DMS79 treated with DMSO at 0.1 percent for 48 hours (cell line): ENCODE results near the gene ZNF787.

Experiments
- DNase-seq: peaks from one replicate; lab custom pipeline; 2025; lab: John Stamatoyannopoulos, UW

ZNF787 gene

DNA sequence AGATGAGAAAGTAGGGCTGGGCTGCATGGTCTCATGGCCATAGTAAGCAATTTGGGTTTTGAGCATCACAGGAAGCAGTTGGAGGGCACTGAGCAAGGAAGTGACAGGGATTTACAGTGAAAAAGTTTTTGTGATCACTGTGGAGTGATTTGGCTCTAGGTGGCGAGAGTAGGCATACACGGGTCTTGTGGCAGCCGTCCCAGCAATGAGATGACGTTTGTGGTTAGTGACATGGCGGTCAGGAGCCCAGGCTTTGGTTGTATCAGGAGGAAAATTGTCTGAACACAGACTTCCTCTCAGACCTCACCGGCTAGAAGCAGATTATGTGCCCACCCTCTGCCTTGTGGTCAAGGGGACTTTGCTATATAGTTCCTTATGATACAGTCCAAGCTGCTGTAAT lies 23.3 kb upstream of the ZNF787 start:
- no peak for DNase-seq

DNA sequence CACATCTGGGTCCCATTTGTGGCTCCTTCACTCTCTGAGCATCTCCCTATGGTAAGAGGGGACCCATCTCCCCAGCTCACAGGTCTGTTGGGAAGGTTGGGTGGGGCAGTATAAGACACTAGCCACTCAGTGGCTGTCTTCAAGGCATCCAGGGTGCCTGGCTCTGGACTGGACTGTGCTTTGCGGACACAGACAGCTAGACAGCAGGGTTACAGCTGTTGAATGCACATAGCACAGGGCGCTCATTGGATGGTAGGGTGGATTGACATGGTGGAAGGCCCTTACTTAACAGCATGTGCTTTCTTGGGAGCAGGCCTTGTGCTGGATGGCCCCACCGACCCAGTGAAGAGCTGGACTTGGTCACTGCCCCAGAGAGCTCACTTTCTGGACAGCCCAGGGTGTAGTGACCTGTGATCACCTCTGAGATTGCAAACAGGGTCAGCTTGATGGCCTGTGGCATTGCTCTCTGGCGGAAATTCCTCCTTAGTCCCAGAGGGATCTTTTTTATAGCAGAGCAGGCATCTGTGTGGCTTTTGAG lies 21.9 kb upstream of the ZNF787 start:
- no peak for DNase-seq

DNA sequence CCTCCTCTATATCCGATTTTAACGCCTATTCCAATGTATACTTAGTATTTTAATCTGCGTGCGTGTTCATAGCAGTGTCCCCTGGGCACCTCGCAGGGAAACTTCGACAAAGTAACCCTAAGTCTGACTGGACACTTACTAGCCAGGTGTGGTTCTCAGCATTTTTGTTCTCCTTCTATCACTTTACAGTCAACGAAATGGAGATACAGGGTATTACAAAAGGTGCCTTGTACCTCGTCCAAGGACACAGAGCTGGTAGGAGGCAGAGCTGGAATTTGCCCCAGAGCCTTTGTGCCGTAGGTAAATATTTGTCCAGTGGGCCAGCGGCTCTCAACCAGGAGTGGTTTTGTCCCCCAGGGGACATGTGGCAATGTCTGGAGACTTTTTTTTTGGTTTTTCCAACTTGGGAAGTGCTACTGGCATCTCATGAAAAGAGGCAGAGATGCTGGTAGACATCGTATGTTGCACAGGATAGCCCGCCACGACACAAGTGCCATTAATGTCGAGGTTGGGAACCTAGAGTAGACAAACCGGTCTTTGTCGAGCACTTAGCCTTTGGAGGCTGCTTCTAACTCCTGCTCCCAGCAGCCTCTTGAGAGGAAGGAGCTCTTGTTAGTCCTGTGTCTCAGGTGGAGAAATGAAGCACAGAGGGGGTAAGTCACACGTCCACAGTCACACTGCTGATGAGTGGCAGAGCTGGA lies 21.1 kb upstream of the ZNF787 start:
- peak; percentile 92 for DNase-seq

DNA sequence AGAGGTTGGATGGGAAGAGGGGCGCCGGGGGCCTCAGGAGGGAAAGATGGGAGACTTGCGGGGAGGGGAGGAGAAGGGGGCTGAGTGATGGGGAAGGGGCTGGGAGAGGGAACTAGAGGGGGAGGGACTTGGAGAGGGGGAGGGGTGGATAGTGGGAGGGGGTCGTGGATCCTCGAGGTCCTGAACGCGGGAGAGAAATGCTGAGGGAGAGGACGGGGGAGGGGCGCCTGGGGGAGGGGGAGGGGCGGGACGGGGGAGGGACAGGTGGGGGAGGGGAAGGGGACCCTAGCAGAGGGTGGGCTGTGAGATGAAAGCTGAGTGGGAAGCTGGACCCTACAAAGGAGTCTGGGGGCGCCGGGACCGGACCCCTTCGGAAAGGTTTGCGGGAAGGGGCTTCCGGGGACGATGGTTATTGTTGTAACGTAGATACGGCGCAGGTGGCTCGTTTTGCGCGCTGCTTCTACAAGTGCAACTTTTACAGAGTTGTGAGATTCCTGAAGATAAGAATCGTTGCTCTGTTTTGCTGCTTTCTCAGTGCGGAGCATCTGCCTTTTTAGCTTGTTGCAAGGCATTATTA lies 20.4 kb upstream of the ZNF787 start:
- DNase-seq = no peak

DNA sequence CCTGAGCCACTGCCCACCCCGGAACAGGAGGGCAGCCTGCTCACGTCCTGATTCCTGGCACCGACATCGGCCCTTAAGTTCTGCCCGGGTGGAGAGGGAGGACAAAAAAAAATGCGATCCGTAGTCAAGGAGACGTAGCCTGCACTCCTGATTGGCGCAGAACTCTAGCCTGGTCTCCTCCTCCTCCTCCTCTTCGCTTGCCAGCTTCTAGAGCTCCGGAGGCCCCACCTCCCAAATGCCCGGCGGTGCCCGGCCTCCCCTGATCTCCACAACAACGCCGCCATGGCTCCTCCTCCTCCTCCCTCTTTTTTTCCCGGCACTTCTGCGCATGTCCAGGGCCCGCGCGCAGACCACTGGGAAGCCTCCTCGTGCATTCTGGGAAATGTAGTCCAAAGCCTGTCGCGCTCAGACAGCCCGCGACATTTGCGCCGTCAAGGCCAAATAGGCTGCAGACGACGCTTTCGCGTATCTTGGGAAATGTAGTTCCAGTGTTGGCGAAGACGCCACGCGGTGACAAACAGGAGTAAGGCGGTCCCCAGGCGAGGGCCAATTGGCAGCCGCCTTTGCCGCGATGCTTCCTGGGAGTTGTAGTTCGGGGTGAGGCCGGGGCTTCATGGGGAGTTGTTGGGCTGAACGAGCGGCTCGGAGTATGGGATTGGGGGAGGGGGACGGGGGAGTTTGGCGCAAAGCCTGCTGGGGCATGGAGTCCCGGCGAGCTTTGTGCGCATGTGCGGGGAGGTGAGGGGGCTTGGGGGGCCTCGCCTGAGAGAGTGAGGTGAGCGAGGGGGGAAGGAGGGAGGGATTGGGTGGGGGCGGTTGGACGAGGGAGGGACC lies 19.7 kb upstream of the ZNF787 start, which contains the start of gene ZNF444:
TSS of gene ZNF444 (plus strand) at position 705 of the 834 bp plus-strand sequence. CDS start 5,625 bp downstream, outside the sequence.
- DNase-seq = peak; percentile 100

DNA sequence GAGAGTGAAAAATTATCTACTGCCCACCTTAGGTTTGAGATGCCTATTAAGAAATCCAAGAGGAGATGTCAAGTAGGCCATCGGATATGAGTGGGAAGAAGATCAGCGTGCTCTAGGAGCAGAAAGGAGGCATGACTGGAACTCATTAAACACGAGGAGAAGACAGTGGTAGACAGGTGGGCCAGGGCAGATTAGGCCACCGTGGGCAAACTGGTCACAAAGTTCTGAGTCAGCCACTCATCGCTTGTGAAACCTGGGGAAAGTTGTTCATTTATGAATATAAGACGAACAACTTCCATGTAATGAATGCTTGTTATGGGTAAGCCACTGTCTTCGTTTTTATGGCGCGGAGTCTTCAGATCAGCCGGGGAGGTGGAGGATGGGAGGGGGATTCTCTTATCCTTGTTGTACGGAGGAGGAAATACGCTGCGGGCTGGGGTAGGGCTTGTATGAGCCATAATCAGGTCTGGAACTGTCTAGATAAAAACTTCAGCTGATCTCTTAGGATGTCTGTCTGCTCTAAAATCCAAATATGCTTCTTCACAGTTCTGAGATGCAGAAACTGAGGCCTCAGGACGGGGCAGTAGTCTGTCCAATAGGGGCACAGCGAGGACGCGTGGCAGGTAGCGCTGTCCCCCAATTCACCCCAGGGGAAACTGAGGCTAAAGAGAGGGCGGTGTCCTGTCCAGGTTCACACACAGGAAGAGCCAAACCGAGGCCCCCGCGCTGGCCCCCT lies 18.9 kb upstream of the ZNF787 start:
- no peak for DNase-seq

DNA sequence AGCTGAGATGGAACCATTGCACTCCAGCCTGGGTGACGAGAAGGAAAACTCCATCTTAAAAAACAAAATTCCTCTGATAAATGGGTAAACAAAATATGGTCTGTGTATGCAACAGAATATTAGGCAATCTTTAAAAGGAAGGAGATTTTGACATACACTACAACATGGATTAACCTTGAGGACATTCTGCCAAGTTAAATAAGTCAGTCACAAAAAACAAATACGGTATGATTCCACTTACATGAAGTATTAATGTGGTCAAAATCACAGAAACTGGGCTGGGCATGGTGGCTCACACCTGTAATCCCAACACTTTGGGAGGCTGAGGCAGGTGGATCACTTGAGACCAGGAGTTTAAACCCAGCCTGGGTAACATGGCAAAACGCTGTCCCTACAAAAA lies 17.0 kb upstream of the ZNF787 start:
- no peak for DNase-seq

DNA sequence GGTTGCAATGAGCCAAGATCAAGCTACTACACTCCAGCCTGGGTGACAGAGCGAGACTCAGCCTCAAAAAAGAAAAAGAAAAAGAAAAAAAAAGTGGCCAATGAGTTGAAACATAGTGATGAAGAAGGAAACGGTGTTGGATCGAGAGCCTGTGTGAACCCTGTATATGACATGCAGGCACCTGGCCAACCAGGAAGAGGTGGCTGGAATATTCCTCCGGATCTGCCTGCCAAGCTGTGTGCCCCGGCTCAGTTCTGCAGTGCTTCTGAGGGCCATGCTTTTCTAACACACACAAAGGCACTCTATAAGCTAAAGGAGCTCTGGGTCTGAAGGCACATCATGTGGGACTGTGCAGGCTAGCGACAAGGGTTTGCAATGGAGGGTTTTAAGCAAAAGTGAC lies 16.3 kb upstream of the ZNF787 start:
- peak; percentile 13 for DNase-seq

DNA sequence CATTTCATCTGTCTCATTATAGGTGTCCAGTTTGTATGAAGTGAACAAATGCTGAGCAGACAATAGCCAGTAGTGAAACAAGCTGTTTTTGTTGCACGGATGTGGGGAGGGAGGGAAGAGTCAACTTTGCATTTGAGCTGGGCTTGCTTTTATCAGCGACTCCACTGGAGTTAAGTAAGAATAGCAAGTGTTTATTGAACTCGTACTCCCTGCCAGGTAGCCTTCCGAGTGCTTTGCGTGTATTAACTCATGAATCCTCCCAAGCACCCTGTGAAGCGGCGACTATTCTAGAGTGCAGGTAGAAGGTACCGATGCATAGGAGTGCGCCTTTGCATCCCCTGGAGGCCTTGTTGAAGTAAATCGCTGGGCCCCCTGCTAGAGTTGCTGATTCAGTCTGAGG lies 15.3 kb upstream of the ZNF787 start:
- no peak for DNase-seq

DNA sequence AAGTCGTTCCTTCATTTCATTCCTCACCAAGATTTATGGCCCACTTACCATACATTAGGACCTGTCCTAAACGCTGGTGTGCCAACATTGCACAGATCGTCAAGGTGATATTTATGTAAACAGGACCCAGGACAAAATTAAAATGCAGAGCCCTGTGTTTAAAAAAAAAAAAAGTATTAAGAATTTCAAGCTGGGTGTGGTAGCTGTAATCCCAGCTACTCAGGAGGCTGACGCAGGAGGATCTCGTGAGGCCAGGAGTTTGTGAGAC lies 13.5 kb upstream of the ZNF787 start:
- DNase-seq = no peak

DNA sequence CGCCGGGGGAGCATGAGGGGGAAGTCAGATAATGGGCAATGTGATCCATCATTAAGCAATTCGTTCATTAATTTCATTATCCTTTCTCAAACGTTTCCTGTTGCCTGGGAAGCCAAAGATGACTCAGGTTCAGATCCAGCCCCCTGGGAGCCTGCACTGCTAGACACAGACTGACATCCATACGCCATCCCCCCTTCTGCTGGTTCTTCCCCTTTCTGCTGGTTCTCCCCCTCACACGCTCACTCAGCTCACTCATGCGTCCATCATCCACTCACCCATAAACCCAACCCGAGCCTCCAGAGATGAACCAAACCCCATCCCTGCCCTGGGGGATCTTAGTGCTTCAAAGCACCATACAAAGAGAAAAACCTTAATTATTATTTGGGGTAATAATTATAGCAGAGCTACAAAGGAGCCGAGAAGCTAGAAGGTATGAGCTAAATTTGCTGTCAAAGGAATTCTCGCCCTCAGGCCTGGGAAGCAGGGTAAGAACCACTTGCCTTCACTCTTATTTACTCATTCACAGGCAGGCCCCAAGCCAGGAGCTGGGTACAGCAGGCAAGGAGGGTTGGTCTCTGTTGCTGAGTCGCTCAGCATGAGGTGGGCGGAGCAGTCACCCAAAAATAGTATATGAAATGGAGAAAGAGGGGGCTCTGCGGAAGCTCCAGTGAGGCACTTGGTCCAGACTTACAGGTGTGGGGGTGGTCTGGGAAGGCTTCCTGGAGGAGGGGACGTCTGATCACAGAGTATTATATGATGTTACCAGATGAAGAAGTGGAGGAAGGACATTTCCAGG lies 13.0 kb upstream of the ZNF787 start:
- DNase-seq = no peak

DNA sequence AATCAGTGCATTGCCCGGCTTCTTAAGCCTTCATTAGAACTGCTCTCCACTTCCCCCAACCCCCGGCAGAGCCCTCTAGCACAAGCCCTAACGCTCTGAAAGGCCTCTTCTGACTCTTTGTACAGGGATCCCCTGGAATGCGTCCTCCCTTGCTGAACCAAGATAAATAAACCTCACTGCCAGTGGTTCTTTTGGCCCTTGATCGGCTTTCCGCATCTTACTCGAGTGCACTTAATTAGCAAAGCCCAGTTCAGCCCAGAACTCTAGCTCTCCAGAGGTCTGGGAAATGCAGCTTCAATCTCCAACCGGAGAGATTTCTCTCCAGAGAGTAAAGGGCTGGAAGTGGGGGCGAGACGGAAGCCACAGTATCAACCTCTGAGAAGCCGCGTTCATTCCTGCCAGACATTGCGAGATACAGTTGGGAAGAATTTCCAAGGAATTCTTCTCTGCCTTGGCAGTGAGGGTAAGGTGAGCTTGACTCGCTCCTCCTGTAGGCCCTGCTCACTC lies 11.3 kb upstream of the ZNF787 start:
- DNase-seq = peak; percentile 79

DNA sequence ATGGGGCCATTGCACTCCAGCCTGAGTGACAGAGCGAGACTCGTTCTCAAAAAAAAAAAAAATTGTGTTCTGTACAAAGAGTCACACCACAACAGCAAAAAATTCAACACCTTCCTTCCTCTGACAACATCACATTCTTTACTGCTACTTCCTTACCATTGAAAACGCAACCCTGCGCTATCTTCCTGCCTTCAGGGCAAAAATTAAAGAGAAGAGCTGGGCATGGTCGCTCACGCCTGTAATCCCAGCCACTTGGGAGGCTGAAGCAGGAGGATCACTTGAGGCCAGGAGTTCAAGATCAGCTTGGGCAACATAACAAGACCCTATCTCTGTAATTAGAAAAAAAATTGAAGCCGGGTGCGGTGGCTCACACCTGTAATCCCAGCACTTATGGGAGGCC lies 10.6 kb upstream of the ZNF787 start:
- no peak for DNase-seq

DNA sequence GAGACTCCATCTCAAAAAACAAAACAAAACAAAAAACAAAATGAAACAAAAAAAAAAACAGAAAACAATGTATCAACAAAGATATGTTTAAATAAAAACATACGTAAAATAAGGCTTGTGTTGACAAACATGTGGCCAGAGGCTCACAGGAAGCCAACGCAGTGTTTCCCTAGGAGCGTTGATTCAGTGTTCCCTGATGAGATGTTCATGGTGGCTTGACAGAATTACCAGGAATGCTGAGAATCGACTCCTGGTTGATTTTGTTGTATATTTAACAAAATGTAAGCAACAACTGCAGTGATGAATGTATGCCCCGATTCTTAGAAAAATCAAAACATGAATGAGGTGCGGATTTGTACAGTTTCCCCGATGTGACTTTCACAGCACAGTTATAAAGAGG lies 8.9 kb upstream of the ZNF787 start:
- no peak for DNase-seq

DNA sequence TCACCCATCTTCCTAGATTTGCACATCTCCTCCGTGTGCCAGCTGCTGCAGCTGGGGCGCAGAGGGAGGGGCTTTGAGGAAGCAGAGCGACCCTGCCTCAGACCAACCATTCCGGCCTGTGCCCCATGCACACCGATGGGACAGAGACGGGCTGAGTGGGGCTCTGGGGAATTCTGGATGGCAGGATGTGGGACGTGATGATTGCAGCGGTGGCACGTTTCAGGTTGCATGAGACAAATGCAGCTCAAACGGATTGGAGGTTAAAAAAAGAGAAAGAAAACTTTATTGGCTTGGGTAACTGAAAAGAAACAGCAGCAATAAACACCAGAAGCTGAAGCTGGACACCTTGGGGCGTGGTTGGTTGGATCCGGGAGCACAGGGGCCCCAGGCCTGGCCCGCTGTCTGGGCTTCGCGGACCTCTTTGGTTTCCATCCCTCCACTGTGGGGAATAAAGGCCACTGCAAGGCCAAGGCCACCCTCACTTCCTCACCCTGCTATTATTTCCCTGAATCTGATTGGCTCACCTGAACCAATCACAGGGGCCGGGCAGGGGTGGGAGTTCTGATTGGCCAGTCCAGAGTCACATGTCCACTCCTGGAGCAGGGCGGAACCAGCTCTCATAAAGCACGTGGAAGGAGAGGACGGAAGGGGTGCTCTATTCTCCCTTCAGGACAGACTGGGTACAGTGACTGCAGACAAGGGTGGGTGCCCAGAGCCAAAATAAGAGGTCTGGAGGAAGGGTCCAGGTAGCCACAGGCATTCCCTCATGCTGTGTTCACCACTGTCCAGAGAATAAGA lies 6.1 kb upstream of the ZNF787 start:
- no peak for DNase-seq

DNA sequence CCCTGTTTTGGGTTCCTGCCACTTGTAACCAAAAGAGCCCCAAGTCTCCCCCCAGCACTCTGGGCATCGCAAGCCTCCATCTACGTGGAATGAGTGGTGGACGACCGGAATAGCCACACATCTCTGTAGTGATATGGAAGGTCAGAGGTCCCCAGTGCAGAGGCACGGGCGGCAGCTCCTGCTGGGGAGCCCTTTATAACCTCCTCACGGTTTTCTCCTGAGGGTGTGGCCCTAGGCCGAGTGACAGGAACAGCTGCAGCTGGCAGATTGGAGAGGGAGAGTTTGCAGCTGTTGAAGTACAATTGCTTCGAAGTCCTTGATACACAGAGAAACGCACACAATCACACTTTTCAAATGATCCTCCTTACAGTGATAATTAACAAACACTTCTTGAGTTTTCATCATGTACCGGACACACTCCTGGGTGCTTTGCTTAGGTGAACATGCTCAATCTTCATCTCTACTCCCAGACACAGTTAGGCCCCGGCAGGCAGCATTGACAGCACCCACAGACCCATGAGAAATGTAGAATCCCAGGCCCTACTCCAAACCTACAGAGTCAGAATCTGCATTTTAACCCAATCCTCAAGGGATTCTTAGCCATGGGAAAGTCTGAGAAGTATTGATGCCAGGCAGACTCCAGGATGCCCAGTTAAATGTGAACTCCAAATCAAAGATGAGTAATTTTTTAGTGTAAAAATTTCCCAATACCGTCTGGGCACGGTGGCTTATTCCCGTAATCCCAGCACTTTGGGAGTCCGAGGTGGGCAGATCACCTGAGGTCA lies 4.9 kb upstream of the ZNF787 start:
- no peak for DNase-seq

DNA sequence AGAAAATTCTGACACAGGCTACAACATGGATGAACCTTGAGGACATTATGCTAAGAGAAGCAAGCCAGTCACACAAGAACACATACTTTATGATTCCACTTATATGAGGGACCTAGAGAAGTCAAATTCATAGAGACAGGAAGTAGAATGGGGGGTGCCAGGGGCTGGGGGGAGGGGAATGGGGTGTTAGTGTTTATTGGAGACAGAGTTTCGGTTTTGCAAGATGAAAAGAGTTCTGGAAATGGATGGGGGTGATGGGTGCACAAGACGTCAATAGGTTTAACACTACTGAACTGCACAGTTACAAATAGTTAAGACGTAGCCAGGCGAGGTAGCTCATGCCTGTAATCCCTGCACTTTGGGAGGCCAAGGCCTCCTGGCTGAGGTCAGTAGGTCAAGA lies 3.5 kb upstream of the ZNF787 start:
- DNase-seq = no peak

DNA sequence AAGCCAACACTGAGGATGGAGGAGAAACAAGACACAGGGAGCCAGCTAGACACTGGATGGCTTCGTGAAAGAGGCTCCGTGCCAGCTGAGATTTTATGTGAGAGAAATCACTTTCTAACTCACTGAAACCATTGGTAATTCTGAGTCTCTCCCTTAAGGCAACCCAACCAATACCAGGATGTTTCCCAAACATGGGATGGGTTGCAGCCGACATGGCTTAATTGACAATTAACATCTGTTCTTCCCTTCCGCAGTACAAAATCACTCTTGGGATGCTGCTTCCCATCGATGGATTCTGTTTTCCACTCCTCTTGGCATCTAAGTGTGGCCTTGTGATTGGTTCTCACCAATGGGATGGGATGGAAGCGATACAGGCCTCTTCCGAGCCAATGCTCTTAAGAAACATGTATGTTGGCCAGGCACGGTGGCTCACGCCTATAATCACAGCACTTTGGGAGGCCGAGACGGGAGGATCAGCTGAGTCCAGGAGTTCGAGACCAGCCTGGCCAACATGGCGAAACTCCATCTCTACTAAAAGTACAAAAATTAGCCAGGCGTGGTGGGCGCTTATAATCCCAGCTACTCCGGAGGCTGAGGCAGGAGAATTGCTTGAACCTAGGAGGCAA lies 2.3 kb upstream of the ZNF787 start:
- DNase-seq = no peak
